MM.1S (cell line): ENCODE data around the gene ABCC3.

Experiments
- DNase-seq: peaks from one replicate; pipeline ENCODE4 v3.0.0-alpha.2; 2015
- H2AFZ ChIP-seq: fragments of 300-600 bp; sonication (generic); 2 replicates; pipeline ENCODE4 v1.6.0; 2016; ENCODE audit warnings: antibody characterized with exemption, low read length
- H3F3A ChIP-seq: fragments of 300-600 bp; sonication (generic); 2 replicates; pipeline ENCODE4 v1.6.1; 2016; ENCODE audit warnings: mild to moderate bottlenecking, antibody characterized with exemption, low read length, moderate library complexity, mixed read lengths; ENCODE audit not compliant: insufficient read depth
- H3K27ac ChIP-seq: fragments of 300-600 bp; sonication (generic); 2 replicates; pipeline ENCODE4 v1.5.1; 2016; ENCODE audit warnings: mild to moderate bottlenecking, low read length
- H3K27me3 ChIP-seq: fragments of 300-600 bp; sonication (generic); replicated peaks from 2 replicates; pipeline ENCODE4 v1.6.0; 2016; ENCODE audit warnings: low read length; ENCODE audit not compliant: insufficient read depth
- H3K36me3 ChIP-seq: fragments of 300-600 bp; sonication (generic); replicated peaks from 2 replicates; pipeline ENCODE4 v1.6.1; 2016; ENCODE audit warnings: mild to moderate bottlenecking, low read length, mixed read lengths; ENCODE audit not compliant: insufficient read depth
- H3K4me1 ChIP-seq: fragments of 300-600 bp; sonication (generic); 2 replicates; pipeline ENCODE4 v1.6.1; 2016; ENCODE audit warnings: low read length, mixed read lengths
- H3K4me2 ChIP-seq: fragments of 300-600 bp; sonication (generic); 2 replicates; pipeline ENCODE4 v1.6.0; 2016; ENCODE audit warnings: low read depth, low read length
- H3K4me3 ChIP-seq: fragments of 300-600 bp; sonication (generic); 2 replicates; pipeline ENCODE4 v1.5.1; 2016; ENCODE audit warnings: low read length, mixed read lengths
- H3K79me2 ChIP-seq: fragments of 300-600 bp; sonication (generic); 2 replicates; pipeline ENCODE4 v1.6.1; 2016; ENCODE audit warnings: mixed run types, low read length, mixed read lengths
- H3K9ac ChIP-seq: fragments of 300-600 bp; sonication (generic); 2 replicates; pipeline ENCODE4 v1.6.1; 2016; ENCODE audit warnings: low read length, mixed read lengths
- H3K9me2 ChIP-seq: fragments of 300-600 bp; sonication (generic); replicated peaks from 2 replicates; pipeline ENCODE4 v1.6.1; 2016; ENCODE audit warnings: mild to moderate bottlenecking, low read length, mixed read lengths; ENCODE audit not compliant: insufficient read depth
- H3K9me3 ChIP-seq: fragments of 300-600 bp; sonication (generic); replicated peaks from 2 replicates; pipeline ENCODE4 v1.6.1; 2016; ENCODE audit warnings: mild to moderate bottlenecking, low read length, mixed read lengths; ENCODE audit not compliant: insufficient read depth
- H4K20me1 ChIP-seq: fragments of 300-600 bp; sonication (generic); 2 replicates; pipeline ENCODE4 v1.6.1; 2016; ENCODE audit warnings: mild to moderate bottlenecking, low read length, moderate library complexity, mixed read lengths; ENCODE audit not compliant: insufficient read depth
- EZH2 ChIP-seq: fragments of 300-600 bp; sonication (generic); optimal IDR thresholded peaks from 2 replicates; pipeline ENCODE3; 2017; ENCODE audit warnings: low read depth, mild to moderate bottlenecking, antibody characterized with exemption, low read length, mixed read lengths
- EZH2phosphoT487 ChIP-seq: fragments of 300-600 bp; sonication (generic); IDR thresholded peaks from 2 replicates; pipeline ENCODE4 v1.6.1; 2018; ENCODE audit warnings: antibody characterized with exemption, low read length
- TF ChIP-seq, protein P1 (sequence below): fragments of 300-600 bp; sonication (generic); IDR thresholded peaks from 2 replicates; pipeline ENCODE4 v1.5.1; 2016; ENCODE audit warnings: antibody characterized with exemption, low read length, mixed read lengths

ABCC3 gene

GRCh38 chr17:50672071-50672470 lies 37.4 kb downstream of the ABCC3 start:
- H3K36me3 ChIP-seq = no peaks in the 10 kb centered on the region
- no peaks in the 10 kb centered on the region for H3F3A ChIP-seq
- H3K4me2 ChIP-seq = no peak overlapping the region
- H3K79me2 ChIP-seq = no peaks in the 10 kb centered on the region
- H3K9me3 ChIP-seq = no peaks in the 10 kb centered on the region
- H3K27me3 ChIP-seq = no peaks in the 10 kb centered on the region
- DNase-seq = no peak
- no peaks in the 10 kb centered on the region for H4K20me1 ChIP-seq
- TF ChIP-seq EZH2 (no peak), EZH2phosphoT487 (no peak)
- TF ChIP-seq, protein P1, sequence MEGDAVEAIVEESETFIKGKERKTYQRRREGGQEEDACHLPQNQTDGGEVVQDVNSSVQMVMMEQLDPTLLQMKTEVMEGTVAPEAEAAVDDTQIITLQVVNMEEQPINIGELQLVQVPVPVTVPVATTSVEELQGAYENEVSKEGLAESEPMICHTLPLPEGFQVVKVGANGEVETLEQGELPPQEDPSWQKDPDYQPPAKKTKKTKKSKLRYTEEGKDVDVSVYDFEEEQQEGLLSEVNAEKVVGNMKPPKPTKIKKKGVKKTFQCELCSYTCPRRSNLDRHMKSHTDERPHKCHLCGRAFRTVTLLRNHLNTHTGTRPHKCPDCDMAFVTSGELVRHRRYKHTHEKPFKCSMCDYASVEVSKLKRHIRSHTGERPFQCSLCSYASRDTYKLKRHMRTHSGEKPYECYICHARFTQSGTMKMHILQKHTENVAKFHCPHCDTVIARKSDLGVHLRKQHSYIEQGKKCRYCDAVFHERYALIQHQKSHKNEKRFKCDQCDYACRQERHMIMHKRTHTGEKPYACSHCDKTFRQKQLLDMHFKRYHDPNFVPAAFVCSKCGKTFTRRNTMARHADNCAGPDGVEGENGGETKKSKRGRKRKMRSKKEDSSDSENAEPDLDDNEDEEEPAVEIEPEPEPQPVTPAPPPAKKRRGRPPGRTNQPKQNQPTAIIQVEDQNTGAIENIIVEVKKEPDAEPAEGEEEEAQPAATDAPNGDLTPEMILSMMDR = no peak
- no peak overlapping the region for H3K4me3 ChIP-seq
- H3K27ac ChIP-seq = no peak overlapping the region
- no peaks in the 10 kb centered on the region for H3K9me2 ChIP-seq
- H3K4me1 ChIP-seq = no peaks in the 10 kb centered on the region
- H3K9ac ChIP-seq = no peak overlapping the region
- H2AFZ ChIP-seq = no peak overlapping the region

- H3K36me3 ChIP-seq = no peaks in the 10 kb centered on the region
- H4K20me1 ChIP-seq = no peaks in the 10 kb centered on the region
- no peaks in the 10 kb centered on the region for H3K9me3 ChIP-seq
- H3K4me1 ChIP-seq = no peaks in the 10 kb centered on the region
- TF ChIP-seq EZH2phosphoT487 (no peak), EZH2 (no peak)
- H3K27me3 ChIP-seq = no peaks in the 10 kb centered on the region
- no peaks in the 10 kb centered on the region for H3K79me2 ChIP-seq
- H2AFZ ChIP-seq = no peak overlapping the region
- no peaks in the 10 kb centered on the region for H3K9me2 ChIP-seq
- no peak for DNase-seq
- H3K4me3 ChIP-seq = no peak overlapping the region
- no peaks in the 10 kb centered on the region for H3F3A ChIP-seq
- no peak overlapping the region for H3K9ac ChIP-seq
- no peak overlapping the region for H3K27ac ChIP-seq
- H3K4me2 ChIP-seq = no peak overlapping the region
These were observed 38.3 kb downstream of the ABCC3 start for GRCh38 chr17:50672831-50673551.

GRCh38 chr17:50675190-50675589 lies 40.5 kb downstream of the ABCC3 start:
- Histone ChIP-seq H3K4me2 (no peak overlapping the region), H3K36me3 (no peaks in the 10 kb centered on the region), H3K4me1 (no peaks in the 10 kb centered on the region), H3F3A (no peaks in the 10 kb centered on the region), H3K4me3 (no peak overlapping the region), H3K27ac (no peak overlapping the region), H2AFZ (no peak overlapping the region), H3K9me2 (no peaks in the 10 kb centered on the region), H3K9ac (no peak overlapping the region), H4K20me1 (no peaks in the 10 kb centered on the region), H3K9me3 (no peaks in the 10 kb centered on the region), H3K27me3 (no peaks in the 10 kb centered on the region), H3K79me2 (no peaks in the 10 kb centered on the region)
- no peak for DNase-seq
- TF ChIP-seq, protein P1 = no peak
- TF ChIP-seq EZH2phosphoT487 (no peak), EZH2 (no peak)

- no peak overlapping the region for H3K4me3 ChIP-seq
- H2AFZ ChIP-seq = no peak overlapping the region
- H3K36me3 ChIP-seq = no peaks in the 10 kb centered on the region
- no peaks in the 10 kb centered on the region for H3K79me2 ChIP-seq
- no peaks in the 10 kb centered on the region for H3K27me3 ChIP-seq
- DNase-seq = no peak
- no peak overlapping the region for H3K9ac ChIP-seq
- no peaks in the 10 kb centered on the region for H3K4me1 ChIP-seq
- H3K9me2 ChIP-seq = no peaks in the 10 kb centered on the region
- TF ChIP-seq EZH2phosphoT487 (no peak), EZH2 (no peak)
- TF ChIP-seq, protein P1 = no peak
- H4K20me1 ChIP-seq = no peaks in the 10 kb centered on the region
- no peak overlapping the region for H3K4me2 ChIP-seq
- H3K27ac ChIP-seq = no peak overlapping the region
- no peaks in the 10 kb centered on the region for H3F3A ChIP-seq
- H3K9me3 ChIP-seq = no peaks in the 10 kb centered on the region
These were observed 40.9 kb downstream of the ABCC3 start for GRCh38 chr17:50675627-50676026.
